Fibroblast of lung (primary cell): Measurements from ENCODE around the gene DPYSL4. TPM values are rescaled to one million over a fixed set of nuclear protein-coding genes. Genes with fewer than 3 reads are reported as not detected.

Experiments
- DNase-seq, 2 donors: peaks; one replicate each; pipeline versions ENCODE4 v3.0.0 to v3.0.0-alpha.2; 2010; ENCODE audit warnings: low read depth in 2 of 2
- H2AFZ ChIP-seq: 2 replicates; pipeline ENCODE4 v1.5.1; 2012; ENCODE audit warnings: low read length, control low read depth, inconsistent platforms
- H3K27ac ChIP-seq: 2 replicates; pipeline ENCODE4 v1.5.1; 2011; ENCODE audit warnings: low read length, control low read depth; ENCODE audit not compliant: insufficient read depth
- H3K27me3 ChIP-seq: 2 replicates; pipeline ENCODE4 v1.5.1; 2011; ENCODE audit warnings: mild to moderate bottlenecking, low read length; ENCODE audit not compliant: control insufficient read depth, insufficient read depth
- H3K36me3 ChIP-seq: 2 replicates; pipeline ENCODE4 v1.5.1; 2011; ENCODE audit warnings: low read length; ENCODE audit not compliant: control insufficient read depth, insufficient read depth
- H3K4me1 ChIP-seq: 2 replicates; pipeline ENCODE4 v1.5.1; 2011; ENCODE audit warnings: low read length; ENCODE audit not compliant: control insufficient read depth, insufficient read depth; ENCODE audit errors: extremely low read depth
- H3K4me2 ChIP-seq: 2 replicates; pipeline ENCODE4 v1.5.1; 2011; ENCODE audit warnings: low read length, control low read depth; ENCODE audit not compliant: insufficient read depth; ENCODE audit errors: extremely low read depth
- H3K4me3 ChIP-seq, 4 experiments: fragments of 200-600 bp in 1 of 4; sonication (generic) in 1 of 4; replicated peaks in 1 of 4; 2 replicates each; pipeline ENCODE4 v1.5.1; 2011 to 2016; ENCODE audit warnings: low read length in 4 of 4, low read depth in 3 of 4, mild to moderate bottlenecking in 3 of 4, control low read depth in 2 of 4, inconsistent platforms in 1 of 4, mixed read lengths in 1 of 4; ENCODE audit not compliant: insufficient read depth in 1 of 4; ENCODE audit errors: control extremely low read depth in 1 of 4
- H3K79me2 ChIP-seq: 2 replicates; pipeline ENCODE4 v1.5.1; 2012; ENCODE audit warnings: mild to moderate bottlenecking, low read length, inconsistent platforms; ENCODE audit not compliant: control insufficient read depth, insufficient read depth
- H3K9ac ChIP-seq: 2 replicates; pipeline ENCODE4 v1.5.1; 2011; ENCODE audit warnings: mild to moderate bottlenecking, low read length, control low read depth; ENCODE audit not compliant: insufficient read depth
- H3K9me3 ChIP-seq: 2 replicates; pipeline ENCODE4 v1.5.1; 2012; ENCODE audit warnings: low read depth, low read length; ENCODE audit not compliant: control insufficient read depth, insufficient read depth
- H4K20me1 ChIP-seq: 2 replicates; pipeline ENCODE4 v1.5.1; 2011; ENCODE audit warnings: low read length; ENCODE audit not compliant: control insufficient read depth, insufficient read depth; ENCODE audit errors: extremely low read depth
- EZH2 ChIP-seq: IDR thresholded peaks from 2 replicates; pipeline ENCODE4 v1.5.1; 2012; ENCODE audit warnings: low read length, control low read depth, mild to moderate bottlenecking; ENCODE audit errors: missing control alignments
- polyA plus RNA-seq, 2 donors: library from polyadenylated mRNA; depleted of rRNA in 1 of 2; stranded (reverse) in 1 of 2; unstranded in 1 of 2; fragments of >200 nt; gene quantifications; 2 replicates each; pipeline ENCODE4 v1.2.1, GENCODE V29; 2011 to 2012; ENCODE audit warnings: missing spikeins in 1 of 2
- total RNA-seq: library from RNA; depleted of rRNA; stranded (reverse); fragments of >200 nt; gene quantifications from 2 replicates; pipeline ENCODE4 v1.2.1, GENCODE V29; 2014
- TF ChIP-seq, protein P1 (sequence below), 2 donors: IDR thresholded peaks in 1 of 2; conservative IDR thresholded peaks in 1 of 2; 1 replicate in 1 of 2; 2 replicates in 1 of 2; pipeline ENCODE4 v1.5.1; 2011 to 2012; ENCODE audit warnings: low read length in 2 of 2, control low read depth in 1 of 2, inconsistent platforms in 1 of 2, low read depth in 1 of 2, mild to moderate bottlenecking in 1 of 2

DPYSL4 gene
- total and polyA plus RNA-seq, 2 donors (not counting 1 experiment from before 2014, with no cell fraction given): 0.83 to 1.4 TPM

DNA sequence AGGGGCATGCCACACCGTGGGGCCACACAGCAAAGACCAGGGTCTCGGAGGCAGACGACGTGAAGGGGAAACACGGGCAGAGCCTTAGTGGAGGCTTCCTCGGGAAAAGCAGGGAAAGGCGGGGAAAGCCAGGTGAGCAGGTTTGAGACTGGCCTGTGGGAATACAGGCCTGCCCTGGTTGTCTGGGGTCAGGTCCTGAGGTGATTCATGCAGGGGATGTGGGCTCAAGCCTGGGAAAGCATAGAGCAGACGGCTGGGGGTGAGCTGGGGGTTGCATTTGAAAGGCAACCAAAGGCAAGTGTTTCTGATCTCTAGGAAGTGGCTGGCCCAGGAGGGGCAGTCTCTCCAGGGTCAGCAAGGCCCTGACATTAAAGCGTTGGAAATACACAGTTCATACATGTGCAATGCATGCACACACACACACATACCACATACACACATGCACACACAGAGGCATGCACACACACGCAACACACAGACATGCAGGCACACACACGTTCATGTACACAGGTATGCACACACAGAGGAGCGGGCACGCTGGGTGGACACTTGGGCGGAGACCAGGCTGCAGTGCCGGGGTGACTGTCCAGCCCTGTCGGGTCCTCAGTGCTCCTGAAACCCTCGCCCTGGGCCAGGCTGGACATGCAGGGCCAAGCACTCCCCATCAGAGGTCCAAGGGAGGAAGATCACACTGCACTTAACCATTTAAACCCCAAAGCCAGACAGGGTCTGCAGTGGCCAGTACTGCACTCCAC is 51.8 kb downstream of the DPYSL4 start:
- no peak overlapping the region for H3K9ac ChIP-seq
- no peak for DNase-seq
- no peaks in the 10 kb centered on the region for H3K36me3 ChIP-seq
- no peaks in the 10 kb centered on the region for H3K9me3 ChIP-seq
- H4K20me1 ChIP-seq: no peaks in the 10 kb centered on the region
- no peaks in the 10 kb centered on the region for H3K27me3 ChIP-seq
- TF ChIP-seq, protein P1, sequence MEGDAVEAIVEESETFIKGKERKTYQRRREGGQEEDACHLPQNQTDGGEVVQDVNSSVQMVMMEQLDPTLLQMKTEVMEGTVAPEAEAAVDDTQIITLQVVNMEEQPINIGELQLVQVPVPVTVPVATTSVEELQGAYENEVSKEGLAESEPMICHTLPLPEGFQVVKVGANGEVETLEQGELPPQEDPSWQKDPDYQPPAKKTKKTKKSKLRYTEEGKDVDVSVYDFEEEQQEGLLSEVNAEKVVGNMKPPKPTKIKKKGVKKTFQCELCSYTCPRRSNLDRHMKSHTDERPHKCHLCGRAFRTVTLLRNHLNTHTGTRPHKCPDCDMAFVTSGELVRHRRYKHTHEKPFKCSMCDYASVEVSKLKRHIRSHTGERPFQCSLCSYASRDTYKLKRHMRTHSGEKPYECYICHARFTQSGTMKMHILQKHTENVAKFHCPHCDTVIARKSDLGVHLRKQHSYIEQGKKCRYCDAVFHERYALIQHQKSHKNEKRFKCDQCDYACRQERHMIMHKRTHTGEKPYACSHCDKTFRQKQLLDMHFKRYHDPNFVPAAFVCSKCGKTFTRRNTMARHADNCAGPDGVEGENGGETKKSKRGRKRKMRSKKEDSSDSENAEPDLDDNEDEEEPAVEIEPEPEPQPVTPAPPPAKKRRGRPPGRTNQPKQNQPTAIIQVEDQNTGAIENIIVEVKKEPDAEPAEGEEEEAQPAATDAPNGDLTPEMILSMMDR (conservative IDR thresholded peaks at IDR 0.05 in 1 of 2, IDR thresholded peaks at IDR 0.05 in 1 of 2; ENCODE audit: low read depth in 1 of 2, low read length in 2 of 2): no peak
- no peak for TF ChIP-seq EZH2
- no peak overlapping the region for H3K4me2 ChIP-seq
- H3K79me2 ChIP-seq: no peaks in the 10 kb centered on the region
- no peak overlapping the region for H3K27ac ChIP-seq
- no peak overlapping the region for H3K4me3 ChIP-seq
- no peaks in the 10 kb centered on the region for H3K4me1 ChIP-seq
- no peak overlapping the region for H2AFZ ChIP-seq

DNA sequence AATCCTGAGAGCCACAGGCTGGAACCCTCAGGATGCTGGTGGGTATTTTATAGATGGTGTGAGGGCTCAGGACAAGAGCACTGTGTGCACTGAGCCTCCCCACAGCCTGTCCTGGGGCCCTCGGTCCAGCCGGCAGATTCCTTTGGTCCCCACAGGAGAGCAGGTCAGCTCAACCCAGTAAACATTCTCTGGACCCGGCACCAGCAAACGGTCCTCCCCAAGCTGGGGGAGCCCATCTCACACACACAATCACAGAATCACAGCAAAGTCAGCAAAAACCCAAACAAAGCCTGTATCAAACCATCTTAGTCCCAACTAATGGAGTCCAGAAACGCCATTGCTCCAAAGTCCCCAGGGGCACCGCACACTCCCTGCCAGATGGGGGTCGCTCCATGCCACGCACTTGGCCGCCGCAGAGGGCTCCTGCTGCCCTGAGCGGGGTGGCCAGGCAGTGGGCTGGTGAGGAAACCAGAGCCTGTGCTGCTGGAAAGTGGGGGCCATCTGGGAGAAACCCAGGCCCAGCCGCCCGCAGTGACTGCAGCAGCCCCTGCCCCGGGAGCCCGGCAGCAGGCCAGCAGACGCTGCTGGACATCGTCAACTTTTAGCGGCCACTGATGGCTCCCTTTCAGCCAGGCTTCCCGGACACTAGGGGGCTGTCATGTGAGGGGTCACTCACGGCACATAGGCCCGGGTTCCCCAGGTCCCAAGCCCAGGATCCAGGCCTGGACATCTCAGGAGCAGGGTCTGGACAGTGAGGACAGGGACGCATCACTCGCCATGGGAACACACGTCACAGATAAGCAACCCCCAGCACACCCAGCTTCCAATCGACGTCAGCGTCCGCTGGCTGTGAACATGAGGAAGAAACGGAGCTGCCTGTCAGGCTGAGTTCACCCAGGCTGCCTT is 52.6 kb downstream of the DPYSL4 start:
- DNase-seq: peak in 1 of 2 donors; percentile 45
- no peak overlapping the region for H3K27ac ChIP-seq

DNA sequence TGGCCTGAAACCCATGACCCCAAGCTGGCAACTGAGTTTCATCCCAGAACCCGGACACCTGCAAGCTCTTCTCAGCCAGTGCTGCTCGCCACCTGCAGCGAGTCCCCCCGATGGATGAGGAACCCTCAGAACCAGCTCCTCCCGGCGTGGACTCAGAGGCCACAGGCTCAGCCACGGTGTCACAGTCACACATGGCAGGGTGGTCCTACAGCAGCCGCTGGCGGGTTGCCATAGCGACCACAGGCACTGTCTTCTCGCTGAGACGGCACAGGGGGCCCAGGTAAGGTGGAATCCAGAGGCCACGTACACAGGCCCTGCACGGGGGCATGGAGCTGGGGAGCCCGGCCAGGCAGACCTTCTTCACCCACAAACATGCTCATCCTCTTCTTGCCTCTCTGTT is 53.4 kb downstream of the DPYSL4 start:
- no peak for DNase-seq
- Histone ChIP-seq H3K36me3 (no peaks in the 10 kb centered on the region), H3K4me2 (no peak overlapping the region), H3K4me1 (no peaks in the 10 kb centered on the region), H3K4me3 (no peak overlapping the region), H3K79me2 (no peaks in the 10 kb centered on the region), H3K9me3 (no peaks in the 10 kb centered on the region), H3K9ac (no peak overlapping the region), H2AFZ (no peak overlapping the region), H3K27ac (no peak overlapping the region), H3K27me3 (no peaks in the 10 kb centered on the region), H4K20me1 (no peaks in the 10 kb centered on the region)
- TF ChIP-seq, protein P1 (conservative IDR thresholded peaks at IDR 0.05 in 1 of 2, IDR thresholded peaks at IDR 0.05 in 1 of 2; ENCODE audit: low read depth in 1 of 2, low read length in 2 of 2): no peak
- no peak for TF ChIP-seq EZH2

More for the DNA sequence above, 52.6 kb downstream of the DPYSL4 start:
- no peaks in the 10 kb centered on the region for H3K9me3 ChIP-seq
- TF ChIP-seq, protein P1 (conservative IDR thresholded peaks at IDR 0.05 in 1 of 2, IDR thresholded peaks at IDR 0.05 in 1 of 2; ENCODE audit: low read depth in 1 of 2, low read length in 2 of 2): no peak
- no peak for TF ChIP-seq EZH2
- H2AFZ ChIP-seq: no peak overlapping the region
- H4K20me1 ChIP-seq: no peaks in the 10 kb centered on the region
- no peaks in the 10 kb centered on the region for H3K27me3 ChIP-seq
- H3K79me2 ChIP-seq: no peaks in the 10 kb centered on the region
- no peak overlapping the region for H3K4me2 ChIP-seq
- no peaks in the 10 kb centered on the region for H3K4me1 ChIP-seq
- H3K9ac ChIP-seq: no peak overlapping the region
- H3K4me3 ChIP-seq: no peak overlapping the region
- H3K36me3 ChIP-seq: no peaks in the 10 kb centered on the region
